GM18858 (cell line): ENCODE results near the gene DACT2.
"Not testable (repeated sequence)": the region's sequence is repeated elsewhere in the genome, so short reads cannot be mapped to it uniquely, and the experiment has no call there.

ENCODE experiments used
- ATAC-seq: cut with Tn5 transposase; IDR thresholded peaks from one replicate; pipeline ENCODE4 v1.9.1; 2021; ENCODE audit not compliant: unreplicated experiment

DACT2 gene

DNA sequence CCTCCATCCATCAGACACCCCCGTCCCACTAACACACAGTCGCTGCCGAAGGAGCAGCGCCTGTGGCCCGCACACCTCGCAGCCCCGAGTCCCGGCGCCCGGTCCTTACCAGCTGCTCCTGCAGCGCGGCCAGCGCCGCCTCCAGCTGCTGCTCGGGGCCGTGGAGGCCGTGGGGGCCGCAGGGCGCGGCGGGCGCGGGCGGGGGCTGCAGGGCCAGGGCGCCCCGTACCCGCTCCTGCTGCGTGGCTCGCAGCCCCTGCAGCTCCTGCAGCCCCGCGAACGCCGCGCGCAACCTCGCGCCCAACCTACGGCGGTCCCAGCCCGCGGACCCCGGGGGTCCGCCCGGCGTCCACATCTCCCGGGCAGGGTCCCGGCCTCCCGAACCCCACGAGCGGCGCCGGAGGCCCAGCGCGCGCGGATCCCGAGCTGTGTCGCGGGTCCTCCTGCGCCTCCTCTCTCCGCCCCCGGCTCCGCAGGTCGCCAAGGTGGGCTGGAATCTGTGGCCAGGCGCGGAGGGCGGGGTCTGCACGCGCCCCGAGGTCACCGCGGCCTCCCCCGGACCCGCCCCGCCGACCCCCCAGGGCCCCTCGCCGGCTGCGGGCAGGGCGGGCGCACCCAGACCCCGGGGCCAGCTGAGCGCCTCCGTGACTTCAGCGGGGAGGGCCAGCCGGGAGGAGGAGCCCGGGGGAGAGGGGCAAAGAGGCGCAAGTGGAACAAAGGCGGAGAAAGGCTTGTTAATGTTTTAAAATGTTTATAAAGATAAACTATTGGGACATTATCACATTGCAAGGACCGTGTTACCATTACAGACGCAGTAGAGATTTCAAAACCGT is at the start of gene DACT2:
TSS of gene DACT2 (minus strand) at position 499 of the 833 bp plus-strand sequence. CDS start at position 355, 144 bp downstream.
- no peak for ATAC-seq

DNA sequence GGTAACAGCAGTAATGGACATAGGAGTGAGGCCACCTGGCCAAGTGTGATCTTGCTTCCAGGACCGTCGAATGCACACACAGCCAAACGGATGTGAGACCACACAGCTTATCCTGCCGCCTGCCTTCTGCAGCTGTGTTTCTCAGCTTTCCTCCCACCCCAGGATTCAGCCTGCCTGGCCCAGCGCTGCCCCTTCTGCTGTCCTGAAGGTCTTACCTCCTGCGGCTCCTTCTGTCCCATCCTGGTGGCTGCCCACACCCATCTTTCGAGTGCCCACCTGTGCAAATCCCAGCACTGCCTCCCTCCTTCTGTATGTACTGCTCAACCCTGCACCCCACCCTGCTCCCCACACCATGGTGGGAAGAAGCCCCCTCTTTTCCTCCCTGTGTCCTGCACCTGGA is 49.4 kb upstream of the DACT2 start:
- ATAC-seq, result no peak

DNA sequence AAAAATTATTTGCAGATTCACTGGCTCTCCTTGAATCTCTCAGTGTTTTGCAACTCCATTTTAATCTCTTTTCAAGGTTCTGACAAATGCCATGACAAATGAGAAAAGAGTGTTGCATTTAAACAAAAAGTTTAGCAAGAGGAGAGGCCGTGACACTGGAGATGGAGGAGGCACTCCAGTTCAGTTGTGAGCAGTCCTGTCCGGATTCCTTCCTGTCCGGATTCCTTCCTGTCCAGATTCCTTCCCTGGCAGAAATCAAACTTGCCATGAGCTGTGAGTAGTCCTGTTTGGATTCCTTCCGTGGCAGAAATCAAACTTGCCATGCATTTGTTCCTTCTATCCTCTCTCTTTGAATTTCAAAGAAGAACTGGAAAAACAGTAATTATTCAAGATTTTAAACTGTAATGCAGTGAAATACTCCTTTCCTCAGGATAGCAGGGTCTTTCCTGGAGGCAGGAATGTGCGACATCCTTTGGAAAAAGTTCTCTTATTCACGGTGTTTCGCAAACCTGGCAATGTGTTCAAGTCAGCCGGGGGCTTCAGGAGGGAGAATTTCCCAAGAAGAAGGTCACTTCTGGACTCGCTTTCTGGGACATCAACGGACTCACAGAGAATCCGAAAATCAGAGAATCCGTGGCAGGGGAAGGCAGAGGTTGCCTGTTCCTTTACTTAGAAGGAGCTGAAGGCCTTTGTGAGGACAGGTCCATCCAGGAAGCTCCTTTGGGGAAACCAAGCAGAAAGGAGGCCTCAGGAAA is 48.7 kb upstream of the DACT2 start:
- no peak for ATAC-seq

GRCh38 chr6:168367285-168367751 is 47.7 kb upstream of the DACT2 start:
- ATAC-seq, result no peak

- no peak for ATAC-seq
Measured at GRCh38 chr6:168366473-168366872, 46.9 kb upstream of the DACT2 start.

- no peak for ATAC-seq
Measured at GRCh38 chr6:168365422-168366165, 46.0 kb upstream of the DACT2 start.

DNA sequence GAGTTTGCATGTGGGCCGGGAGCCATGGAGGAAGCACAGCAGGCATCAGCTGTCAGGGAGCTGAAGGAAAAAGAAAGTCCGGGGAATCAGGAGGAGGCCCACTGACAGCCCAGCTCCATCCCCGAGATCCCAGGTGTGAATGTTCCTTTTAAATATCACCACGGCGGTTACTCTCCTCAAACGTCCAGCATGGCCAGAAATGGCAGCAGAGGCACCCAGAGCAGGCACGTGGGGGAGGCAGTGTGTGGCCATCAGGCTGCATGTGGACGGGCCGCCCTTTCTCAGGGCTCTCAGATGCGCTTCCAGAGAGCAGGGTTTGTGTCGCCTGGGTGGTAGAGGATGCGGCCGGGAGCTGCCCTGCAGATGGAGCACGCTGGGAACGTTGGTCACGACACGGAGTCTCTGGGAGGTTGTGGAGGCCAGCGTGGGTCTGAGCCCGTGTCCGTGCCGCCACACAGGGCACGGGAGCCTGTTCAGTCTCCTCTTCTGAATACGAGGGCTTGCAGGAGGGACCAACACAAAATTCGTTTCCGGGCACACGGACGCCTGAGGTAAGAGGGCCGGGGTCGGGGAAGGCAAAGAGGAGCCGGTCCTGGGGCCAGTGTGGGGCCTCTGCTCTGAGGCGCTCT is 45.3 kb upstream of the DACT2 start:
- no peak for ATAC-seq

DNA sequence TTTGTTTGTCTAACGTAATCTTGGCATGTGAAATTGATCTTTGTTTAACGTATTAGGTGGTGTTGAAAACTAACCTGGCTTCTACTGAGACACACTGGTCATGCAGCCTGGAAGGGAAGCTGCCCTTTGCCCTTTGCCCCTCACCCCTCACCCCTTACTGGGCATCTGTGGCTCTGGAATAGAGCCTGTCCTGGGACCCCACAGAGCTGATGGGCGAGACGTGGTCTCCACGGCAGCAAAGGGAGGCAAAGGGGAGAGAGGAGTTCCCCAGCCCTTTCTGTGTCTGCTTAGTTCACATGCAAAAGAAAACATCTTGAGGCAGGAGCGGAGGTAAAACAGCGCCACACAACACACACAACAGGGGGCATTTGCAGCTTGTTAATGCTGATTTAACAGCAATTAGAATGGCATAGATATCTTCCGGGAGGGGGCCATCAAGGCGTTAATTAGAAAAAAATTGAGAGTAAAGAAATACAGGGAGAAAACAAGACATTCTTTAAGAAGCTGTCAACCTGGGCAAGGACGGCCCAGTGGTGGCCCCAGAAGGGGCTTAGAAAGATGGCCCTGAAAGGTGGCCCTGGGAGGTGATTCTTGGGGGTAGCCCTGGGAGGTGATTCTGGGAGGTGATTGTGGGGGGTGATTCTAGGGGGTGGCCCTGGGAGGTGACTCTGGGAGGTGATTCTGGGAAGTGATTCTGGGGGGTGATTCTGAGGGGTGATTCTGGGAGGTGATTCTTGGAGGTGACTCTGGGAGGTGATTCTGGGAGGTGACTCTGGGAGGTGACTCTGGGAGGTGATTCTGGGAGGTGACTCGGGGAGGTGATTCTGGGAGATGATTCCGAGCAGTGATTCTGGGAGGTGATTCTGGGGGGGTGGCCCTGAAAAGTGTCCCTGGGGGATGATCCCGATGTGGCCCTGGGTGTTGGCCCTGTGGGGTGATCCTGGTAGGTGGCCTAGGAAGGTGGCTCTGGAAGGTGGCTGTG is 44.5 kb upstream of the DACT2 start:
- ATAC-seq, result no peak

GRCh38 chr6:168363302-168363701 is 43.7 kb upstream of the DACT2 start:
- ATAC-seq, result no peak

- ATAC-seq, result no peak
Measured at GRCh38 chr6:168362276-168362990, 42.9 kb upstream of the DACT2 start.

DNA sequence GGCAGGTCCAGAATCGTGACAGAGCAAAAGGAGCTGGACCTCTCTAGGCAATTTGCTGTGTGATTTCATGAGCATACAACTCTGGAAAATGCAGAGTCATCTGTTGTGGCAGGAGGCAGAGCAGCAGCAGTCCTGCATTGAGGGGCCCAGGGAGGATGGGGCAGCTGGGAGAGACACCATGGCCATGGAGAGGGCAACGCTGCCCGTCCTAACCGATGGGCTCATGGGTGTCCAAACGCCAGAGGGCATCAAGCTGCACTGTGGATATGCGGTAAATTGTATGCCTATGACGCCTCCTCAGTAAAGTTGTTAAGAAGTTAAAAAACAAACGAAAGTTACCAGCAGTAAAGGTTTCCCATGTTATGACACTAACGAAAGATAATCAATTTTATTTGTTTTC is 42.2 kb upstream of the DACT2 start:
- ATAC-seq, result no peak

DNA sequence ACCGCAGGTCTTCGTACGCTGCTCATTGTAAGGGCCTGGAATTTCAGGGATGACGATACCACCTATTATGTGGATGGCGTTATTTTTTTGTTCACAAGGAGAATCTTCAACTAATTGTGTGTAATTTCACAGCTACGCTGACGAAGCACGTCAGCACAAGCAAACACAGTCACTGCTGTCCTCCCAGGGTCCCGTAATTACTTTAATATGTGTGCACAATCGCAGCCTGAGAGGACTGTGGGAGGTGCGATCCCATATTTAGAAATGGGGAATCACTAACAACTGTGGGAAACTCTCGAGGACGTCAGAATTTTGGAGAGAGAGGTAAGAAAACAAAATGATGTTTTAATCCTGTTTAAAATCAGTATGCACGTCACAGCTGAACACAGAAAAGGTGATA is 40.2 kb upstream of the DACT2 start:
- no peak for ATAC-seq

GRCh38 chr6:168358842-168359420 is 39.4 kb upstream of the DACT2 start:
- ATAC-seq, result no peak

DNA sequence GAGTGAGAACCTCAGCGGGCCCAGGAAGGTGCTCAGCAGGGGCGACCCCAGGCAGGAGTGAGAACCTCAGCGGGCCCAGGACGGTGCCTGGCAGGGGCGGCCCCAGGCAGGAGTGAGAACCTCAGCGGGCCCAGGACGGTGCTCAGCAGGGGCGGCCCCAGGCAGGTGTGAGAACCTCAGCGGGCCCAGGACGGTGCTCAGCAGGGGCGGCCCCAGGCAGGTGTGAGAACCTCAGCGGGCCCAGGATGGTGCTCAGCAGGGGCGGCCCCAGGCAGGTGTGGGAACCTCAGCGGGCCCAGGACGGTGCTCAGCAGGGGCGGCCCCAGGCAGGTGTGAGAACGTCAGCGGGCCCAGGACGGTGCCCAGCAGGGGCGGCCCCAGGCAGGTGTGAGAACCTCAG is 37.3 kb upstream of the DACT2 start:
- not testable (repeated sequence) for ATAC-seq

DNA sequence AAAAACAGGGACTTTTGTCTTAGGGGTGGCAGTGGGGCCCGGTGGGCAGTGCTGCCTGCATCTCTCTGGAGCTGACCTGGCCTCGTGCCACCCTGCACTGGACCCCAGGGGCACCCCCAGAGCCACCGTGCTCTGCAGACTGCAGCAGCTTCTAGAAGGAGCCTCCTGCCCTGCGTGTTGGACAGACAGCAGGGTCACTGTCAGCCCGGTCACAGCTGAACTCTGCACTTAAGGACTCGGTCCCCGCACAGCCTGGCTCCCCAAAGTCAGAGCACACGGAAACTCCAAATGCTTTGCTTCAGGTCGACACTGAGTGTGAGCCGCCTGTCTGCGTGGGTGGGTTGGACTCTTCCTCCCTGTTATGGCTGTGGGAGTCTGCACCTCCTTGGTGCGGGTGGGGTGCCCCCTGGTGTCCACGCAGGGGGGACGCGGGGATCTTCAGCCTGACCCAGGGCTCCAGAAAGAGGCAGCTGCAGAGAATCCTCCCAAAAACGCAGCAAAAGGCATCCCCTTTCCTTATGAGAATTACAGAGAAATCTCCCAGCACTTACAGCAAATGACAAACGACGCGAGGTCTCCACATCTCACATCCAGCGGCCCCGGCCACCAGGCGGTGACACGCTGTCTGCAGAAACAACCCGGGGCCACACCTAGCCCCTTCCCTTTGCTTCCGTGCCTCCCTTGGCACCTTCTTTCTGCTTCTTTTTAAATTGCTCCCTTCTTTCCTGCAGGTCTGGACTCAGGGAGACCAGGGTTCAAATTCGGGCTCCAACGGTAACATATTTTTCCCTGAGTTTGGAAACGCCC is 36.3 kb upstream of the DACT2 start:
- no peak for ATAC-seq

DNA sequence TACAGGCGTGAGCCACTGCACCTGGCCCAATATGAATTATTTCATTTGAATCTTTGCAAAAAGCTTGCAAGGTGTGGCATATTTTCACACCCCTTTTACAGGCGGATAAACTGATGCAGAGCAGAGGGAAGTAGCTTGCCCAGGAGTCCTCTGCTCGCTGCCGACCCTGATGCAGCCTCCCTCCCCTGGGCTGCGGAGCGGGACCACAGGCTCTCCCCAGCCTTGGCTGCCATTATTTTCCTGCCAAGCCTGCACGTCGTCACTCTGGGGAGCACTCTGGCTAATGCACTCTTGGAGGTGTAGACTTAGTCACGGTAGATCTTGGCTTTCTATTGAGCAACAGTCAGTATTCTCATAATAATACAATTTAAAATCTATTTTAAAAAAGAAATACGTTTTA is 34.8 kb upstream of the DACT2 start:
- ATAC-seq, result no peak

DNA sequence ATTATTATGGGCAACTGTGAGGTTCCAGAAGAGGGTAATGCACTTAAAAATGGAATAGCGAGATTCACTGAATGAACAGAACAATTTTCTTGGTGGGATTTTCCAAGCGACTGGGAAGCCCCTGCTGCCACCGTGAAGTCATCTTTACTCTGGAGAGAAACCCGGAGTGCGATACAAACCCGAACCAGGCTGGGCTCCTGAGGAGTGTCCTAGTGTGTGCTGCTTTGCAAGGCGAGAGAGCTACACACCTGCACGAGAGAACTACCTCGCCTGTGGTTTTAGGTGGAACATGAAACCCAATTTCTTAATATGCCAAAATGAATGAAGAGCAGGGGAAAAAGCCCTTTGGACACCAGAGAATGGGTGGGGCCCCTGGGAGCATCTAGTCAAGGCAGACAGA is 33.5 kb upstream of the DACT2 start:
- ATAC-seq, result no peak

- no peak for ATAC-seq
Measured at GRCh38 chr6:168352096-168352495, 32.5 kb upstream of the DACT2 start.
